Keratinocyte (primary cell): Measurements from ENCODE around the gene SNRPB. TPM values are rescaled to one million over a fixed set of nuclear protein-coding genes. Genes with fewer than 3 reads are reported as not detected.

Source experiments
- DNase-seq: peaks from one replicate; pipeline ENCODE4 v3.0.0-alpha.2; 2011; ENCODE audit warnings: low read depth, missing footprints, low spot score
- FAIRE-seq: peaks from 2 replicates; lab custom pipeline; 2011; peaks lifted over from hg19 to GRCh38; lab: Jason Lieb, UNC
- H2AFZ ChIP-seq: 2 replicates; pipeline ENCODE4 v1.6.0; 2012; ENCODE audit warnings: low read length, control low read depth, inconsistent platforms; ENCODE audit not compliant: control insufficient read depth
- H3K27ac ChIP-seq: 2 replicates; pipeline ENCODE4 v1.5.1; 2011; ENCODE audit warnings: low read length; ENCODE audit not compliant: control insufficient read depth, insufficient read depth
- H3K27me3 ChIP-seq: 3 replicates; pipeline ENCODE4 v1.6.0; 2011; ENCODE audit warnings: low read length; ENCODE audit not compliant: control insufficient read depth, insufficient read depth; ENCODE audit errors: extremely low read depth
- H3K36me3 ChIP-seq, 2 experiments: 2 replicates in 1 of 2; 3 replicates in 1 of 2; pipeline ENCODE4 v1.5.1; 2011; ENCODE audit warnings: low read length in 2 of 2, mild to moderate bottlenecking in 1 of 2; ENCODE audit not compliant: control insufficient read depth in 2 of 2, insufficient read depth in 2 of 2; ENCODE audit errors: extremely low read depth in 1 of 2
- H3K4me1 ChIP-seq: 3 replicates; pipeline ENCODE4 v1.5.1; 2011; ENCODE audit warnings: low read length; ENCODE audit not compliant: control insufficient read depth, insufficient read depth; ENCODE audit errors: extremely low read depth
- H3K4me2 ChIP-seq: 3 replicates; pipeline ENCODE4 v1.6.0; 2011; ENCODE audit warnings: low read depth, low read length; ENCODE audit not compliant: control insufficient read depth, insufficient read depth; ENCODE audit errors: extremely low read depth
- H3K4me3 ChIP-seq, 3 experiments: fragments of 200-600 bp in 1 of 3; sonication (generic) in 1 of 3; 2 replicates in 2 of 3; 3 replicates in 1 of 3; pipeline ENCODE4 v1.5.1; 2011 to 2016; ENCODE audit warnings: low read length in 3 of 3, mild to moderate bottlenecking in 3 of 3, control low read depth in 2 of 3, inconsistent platforms in 1 of 3, low read depth in 1 of 3, mixed read lengths in 1 of 3, mixed run types in 1 of 3, moderate library complexity in 1 of 3; ENCODE audit not compliant: control insufficient read depth in 2 of 3, insufficient read depth in 2 of 3; ENCODE audit errors: extremely low read depth in 1 of 3
- H3K79me2 ChIP-seq: 2 replicates; pipeline ENCODE4 v1.6.0; 2012; ENCODE audit warnings: low read length; ENCODE audit not compliant: control insufficient read depth, insufficient read depth
- H3K9ac ChIP-seq: 3 replicates; pipeline ENCODE4 v1.6.0; 2011; ENCODE audit warnings: low read length; ENCODE audit not compliant: control insufficient read depth, insufficient read depth; ENCODE audit errors: extremely low read depth
- H3K9me1 ChIP-seq: 3 replicates; pipeline ENCODE4 v1.6.0; 2011; ENCODE audit warnings: low read length; ENCODE audit not compliant: control insufficient read depth, insufficient read depth; ENCODE audit errors: extremely low read depth
- H3K9me3 ChIP-seq: 2 replicates; pipeline ENCODE4 v1.5.1; 2012; ENCODE audit warnings: low read depth, low read length; ENCODE audit not compliant: control insufficient read depth
- H4K20me1 ChIP-seq: 3 replicates; pipeline ENCODE4 v1.6.0; 2011; ENCODE audit warnings: low read length; ENCODE audit not compliant: control insufficient read depth, insufficient read depth; ENCODE audit errors: extremely low read depth
- EZH2 ChIP-seq: IDR thresholded peaks from one replicate; pipeline ENCODE4 v1.6.1; 2012; ENCODE audit warnings: inconsistent platforms, mild to moderate bottlenecking, low read length, moderate library complexity
- dilution Hi-C: fragments of 300-500 bp; cut with MboI; formaldehyde crosslinking; loops from one replicate; pipeline ENCODE4 v1.7.0; 2020; ENCODE audit warnings: low sequenced_read_pairs; ENCODE audit not compliant: extremely low pct_ligation_motif_present
- polyA plus RNA-seq, 5 experiments: library from polyadenylated mRNA; depleted of rRNA in 3 of 5; stranded (reverse) in 3 of 5; stranded (forward) in 1 of 5; unstranded in 1 of 5; fragments of >200 nt; gene quantifications; 1 replicate in 1 of 5; 2 replicates in 3 of 5; 3 replicates in 1 of 5; pipeline versions ENCODE4 v1.2.1 to v1.2.3, GENCODE V29; 2011 to 2012; ENCODE audit warnings: missing spikeins in 2 of 5, low read depth in 1 of 5, low replicate concordance in 1 of 5
- TF ChIP-seq, protein P1 (sequence below), 3 experiments: IDR thresholded peaks in 1 of 3; conservative IDR thresholded peaks in 1 of 3; optimal IDR thresholded peaks in 1 of 3; 2 replicates in 2 of 3; 3 replicates in 1 of 3; pipeline versions ENCODE3 to v1.5.1; 2011; ENCODE audit warnings: low read length in 3 of 3, mild to moderate bottlenecking in 3 of 3, moderate library complexity in 2 of 3, control low read depth in 1 of 3, inconsistent platforms in 1 of 3; ENCODE audit not compliant: insufficient read depth in 2 of 3; ENCODE audit errors: extremely low read depth in 1 of 3

Gene SNRPB
- polyA plus RNA-seq, 1 donor (not counting 4 experiments of a cell fraction or from before 2014, with no cell fraction given) = 199 TPM

DNA sequence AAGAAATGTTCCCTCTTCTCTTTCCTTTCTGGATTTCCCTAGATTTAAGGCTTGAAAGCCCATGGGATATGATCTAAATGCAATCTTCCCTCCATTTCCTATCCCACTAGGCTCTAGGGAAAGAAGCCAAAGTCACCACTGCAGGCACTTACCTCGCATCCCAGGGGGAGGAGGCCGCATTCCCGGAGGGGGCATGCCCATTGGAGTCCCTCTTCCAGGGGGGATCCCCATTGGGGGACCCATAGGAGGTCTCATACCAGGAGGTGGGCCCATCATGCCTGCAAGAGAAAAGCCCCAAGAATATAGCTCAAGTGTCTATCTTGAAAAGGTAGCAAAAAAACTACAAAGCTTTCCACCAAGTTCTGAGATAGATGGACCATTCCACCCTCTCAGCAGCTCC, 8.1 kb downstream of the SNRPB start:
- Histone ChIP-seq H3K9me1 (no peaks in the 10 kb centered on the region), H3K27ac (no peak overlapping the region), H3K79me2 (peaks cover 28% of the 10 kb centered on the region), H3K4me1 (no peaks in the 10 kb centered on the region), H3K9ac (no peak overlapping the region), H4K20me1 (peaks cover 19% of the 10 kb centered on the region), H3K27me3 (no peaks in the 10 kb centered on the region), H2AFZ (no peak overlapping the region), H3K36me3 (peaks cover 48 to 67% of the 10 kb centered on the region in 2 experiments), H3K4me2 (no peak overlapping the region), H3K4me3 (no peak overlapping the region), H3K9me3 (no peaks in the 10 kb centered on the region)
- FAIRE-seq (no peak), DNase-seq (no peak)
- TF ChIP-seq EZH2 = no peak
- TF ChIP-seq, protein P1, sequence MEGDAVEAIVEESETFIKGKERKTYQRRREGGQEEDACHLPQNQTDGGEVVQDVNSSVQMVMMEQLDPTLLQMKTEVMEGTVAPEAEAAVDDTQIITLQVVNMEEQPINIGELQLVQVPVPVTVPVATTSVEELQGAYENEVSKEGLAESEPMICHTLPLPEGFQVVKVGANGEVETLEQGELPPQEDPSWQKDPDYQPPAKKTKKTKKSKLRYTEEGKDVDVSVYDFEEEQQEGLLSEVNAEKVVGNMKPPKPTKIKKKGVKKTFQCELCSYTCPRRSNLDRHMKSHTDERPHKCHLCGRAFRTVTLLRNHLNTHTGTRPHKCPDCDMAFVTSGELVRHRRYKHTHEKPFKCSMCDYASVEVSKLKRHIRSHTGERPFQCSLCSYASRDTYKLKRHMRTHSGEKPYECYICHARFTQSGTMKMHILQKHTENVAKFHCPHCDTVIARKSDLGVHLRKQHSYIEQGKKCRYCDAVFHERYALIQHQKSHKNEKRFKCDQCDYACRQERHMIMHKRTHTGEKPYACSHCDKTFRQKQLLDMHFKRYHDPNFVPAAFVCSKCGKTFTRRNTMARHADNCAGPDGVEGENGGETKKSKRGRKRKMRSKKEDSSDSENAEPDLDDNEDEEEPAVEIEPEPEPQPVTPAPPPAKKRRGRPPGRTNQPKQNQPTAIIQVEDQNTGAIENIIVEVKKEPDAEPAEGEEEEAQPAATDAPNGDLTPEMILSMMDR (optimal IDR thresholded peaks at IDR 0.05 in 1 of 3, IDR thresholded peaks at IDR 0.05 in 1 of 3, conservative IDR thresholded peaks at IDR 0.05 in 1 of 3; ENCODE audit: extremely low read depth in 1 of 3, insufficient read depth in 2 of 3, low read length in 3 of 3) = no peak
- dilution Hi-C loops = no loop called here

GRCh38 chr20:2460752-2461424, 9.7 kb downstream of the SNRPB start:
- Histone ChIP-seq H3K27me3 (no peaks in the 10 kb centered on the region), H2AFZ (no peak overlapping the region), H3K9ac (no peak overlapping the region), H3K36me3 (peaks cover 38 to 51% of the 10 kb centered on the region in 2 experiments), H3K27ac (no peak overlapping the region), H3K9me1 (no peaks in the 10 kb centered on the region), H3K9me3 (no peaks in the 10 kb centered on the region), H3K4me1 (no peaks in the 10 kb centered on the region), H3K4me3 (no peak overlapping the region), H3K4me2 (no peak overlapping the region), H3K79me2 (peaks cover 13% of the 10 kb centered on the region), H4K20me1 (peaks cover 13% of the 10 kb centered on the region)
- DNase-seq (no peak), FAIRE-seq (no peak)
- TF ChIP-seq, protein P1 (optimal IDR thresholded peaks at IDR 0.05 in 1 of 3, IDR thresholded peaks at IDR 0.05 in 1 of 3, conservative IDR thresholded peaks at IDR 0.05 in 1 of 3; ENCODE audit: extremely low read depth in 1 of 3, insufficient read depth in 2 of 3, low read length in 3 of 3) = no peak
- TF ChIP-seq EZH2 = no peak
- dilution Hi-C loops = no loop called here
